NCI-H774 (cell line): ENCODE measurements around the gene NDOR1.

Source experiments
- DNase-seq: peaks from one replicate; lab custom pipeline; 2025; lab: John Stamatoyannopoulos, UW

The NDOR1 gene

DNA sequence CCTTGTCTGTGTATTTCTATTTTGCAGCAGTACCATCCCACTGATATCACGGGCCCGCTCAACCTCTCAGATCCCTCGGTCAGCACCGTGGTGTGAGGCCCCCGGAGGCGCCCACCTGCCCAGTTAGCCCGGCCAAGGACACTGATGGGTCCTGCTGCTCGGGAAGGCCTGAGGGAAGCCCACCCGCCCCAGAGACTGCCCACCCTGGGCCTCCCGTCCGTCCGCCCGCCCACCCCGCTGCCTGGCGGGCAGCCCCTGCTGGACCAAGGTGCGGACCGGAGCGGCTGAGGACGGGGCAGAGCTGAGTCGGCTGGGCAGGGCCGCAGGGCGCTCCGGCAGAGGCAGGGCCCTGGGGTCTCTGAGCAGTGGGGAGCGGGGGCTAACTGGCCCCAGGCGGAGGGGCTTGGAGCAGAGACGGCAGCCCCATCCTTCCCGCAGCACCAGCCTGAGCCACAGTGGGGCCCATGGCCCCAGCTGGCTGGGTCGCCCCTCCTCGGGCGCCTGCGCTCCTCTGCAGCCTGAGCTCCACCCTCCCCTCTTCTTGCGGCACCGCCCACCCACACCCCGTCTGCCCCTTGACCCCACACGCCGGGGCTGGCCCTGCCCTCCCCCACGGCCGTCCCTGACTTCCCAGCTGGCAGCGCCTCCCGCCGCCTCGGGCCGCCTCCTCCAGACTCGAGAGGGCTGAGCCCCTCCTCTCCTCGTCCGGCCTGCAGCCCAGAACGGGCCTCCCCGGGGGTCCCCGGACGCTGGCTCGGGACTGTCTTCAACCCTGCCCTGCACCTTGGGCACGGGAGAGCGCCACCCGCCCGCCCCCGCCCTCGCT is 37.5 kb upstream of the NDOR1 start:
- peak; percentile 58 for DNase-seq

DNA sequence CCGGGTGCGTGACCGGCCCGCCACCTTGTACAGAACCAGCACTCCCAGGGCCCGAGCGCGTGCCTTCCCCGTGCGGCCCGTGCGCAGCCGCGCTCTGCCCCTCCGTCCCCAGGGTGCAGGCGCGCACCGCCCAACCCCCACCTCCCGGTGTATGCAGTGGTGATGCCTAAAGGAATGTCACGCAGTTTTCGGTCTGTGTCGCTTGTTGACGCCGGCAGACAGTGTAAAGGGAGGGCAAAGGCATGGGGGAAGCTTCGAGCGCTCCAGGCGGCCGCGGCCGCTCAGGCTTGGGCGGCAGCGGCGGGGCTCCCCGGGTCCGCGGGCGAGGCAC is 37.0 kb upstream of the NDOR1 start:
- DNase-seq: no peak

DNA sequence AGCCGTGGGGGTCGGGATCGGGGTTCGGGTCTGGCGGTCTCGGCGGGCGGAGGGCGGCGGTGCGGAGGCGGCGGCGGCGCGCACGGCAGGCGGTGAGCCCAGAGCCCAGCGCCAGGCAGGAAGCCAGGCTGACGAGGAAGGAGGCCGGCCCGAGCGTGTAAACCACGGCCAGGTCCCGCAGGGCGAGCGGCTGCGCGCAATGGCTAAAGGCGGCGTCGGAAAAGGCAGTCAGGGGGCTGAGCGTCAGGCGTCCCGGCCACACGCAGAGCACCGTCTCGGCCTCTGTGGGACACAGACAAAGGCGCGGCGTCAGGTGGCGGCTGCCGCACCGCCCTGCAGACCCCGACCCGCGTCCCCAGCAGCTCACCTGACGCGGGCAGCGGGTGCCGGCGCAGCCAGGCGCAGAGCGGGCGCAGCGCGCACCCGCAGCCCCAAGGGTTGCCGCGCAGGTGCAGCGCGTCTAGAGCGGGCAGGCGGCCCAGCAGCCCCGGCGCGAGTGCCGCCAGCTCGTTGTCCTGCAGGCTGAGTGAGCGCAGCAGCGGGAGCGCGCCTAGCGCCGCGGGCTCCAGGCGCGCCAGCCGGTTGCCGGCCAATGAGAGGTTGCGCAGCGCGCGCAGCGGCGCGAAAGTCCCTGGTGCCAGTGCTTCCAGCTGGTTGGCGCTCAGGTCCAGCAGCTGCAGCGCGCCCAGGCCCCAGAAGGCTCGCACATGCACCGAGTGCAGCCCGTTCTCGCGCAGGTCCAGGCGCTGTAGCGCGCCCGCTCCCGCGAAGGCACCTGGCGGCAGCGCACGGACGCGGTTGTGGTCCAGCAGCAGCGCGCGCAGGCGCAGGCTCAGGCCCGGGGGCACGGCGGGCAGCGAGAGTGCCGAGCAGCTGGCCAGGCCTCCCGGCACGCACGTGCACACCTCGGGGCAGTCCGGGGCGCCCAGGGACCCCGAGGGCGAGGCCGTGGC is 36.3 kb upstream of the NDOR1 start:
- peak; percentile 91 for DNase-seq

DNA sequence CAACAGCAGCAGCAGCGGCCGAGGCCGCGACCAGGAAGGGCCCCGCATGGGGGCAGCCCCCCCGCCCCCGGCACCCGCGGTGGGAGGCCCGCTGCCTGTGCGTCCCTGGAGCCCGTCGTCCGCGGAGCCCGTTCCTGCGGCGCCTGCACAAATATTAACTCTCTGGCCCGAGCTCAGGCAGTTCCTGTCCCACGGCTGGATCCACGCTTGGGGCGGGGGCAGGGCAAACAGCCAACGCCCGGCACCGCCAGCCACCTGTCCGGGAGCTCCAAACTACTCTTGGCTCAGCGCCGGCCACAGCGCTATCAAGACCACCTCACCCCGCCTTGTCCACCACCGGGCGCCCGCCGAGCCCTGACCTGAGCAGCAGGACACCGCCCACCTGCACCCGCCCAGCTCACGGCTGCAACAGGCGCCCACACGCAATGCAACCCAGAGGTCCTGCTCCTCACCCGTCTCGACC is 35.6 kb upstream of the NDOR1 start, which contains the start of gene LRRC26:
TSS of gene LRRC26 (minus strand) at position 156 of the 463 bp plus-strand sequence. CDS start at position 48, 108 bp downstream.
- no peak for DNase-seq

DNA sequence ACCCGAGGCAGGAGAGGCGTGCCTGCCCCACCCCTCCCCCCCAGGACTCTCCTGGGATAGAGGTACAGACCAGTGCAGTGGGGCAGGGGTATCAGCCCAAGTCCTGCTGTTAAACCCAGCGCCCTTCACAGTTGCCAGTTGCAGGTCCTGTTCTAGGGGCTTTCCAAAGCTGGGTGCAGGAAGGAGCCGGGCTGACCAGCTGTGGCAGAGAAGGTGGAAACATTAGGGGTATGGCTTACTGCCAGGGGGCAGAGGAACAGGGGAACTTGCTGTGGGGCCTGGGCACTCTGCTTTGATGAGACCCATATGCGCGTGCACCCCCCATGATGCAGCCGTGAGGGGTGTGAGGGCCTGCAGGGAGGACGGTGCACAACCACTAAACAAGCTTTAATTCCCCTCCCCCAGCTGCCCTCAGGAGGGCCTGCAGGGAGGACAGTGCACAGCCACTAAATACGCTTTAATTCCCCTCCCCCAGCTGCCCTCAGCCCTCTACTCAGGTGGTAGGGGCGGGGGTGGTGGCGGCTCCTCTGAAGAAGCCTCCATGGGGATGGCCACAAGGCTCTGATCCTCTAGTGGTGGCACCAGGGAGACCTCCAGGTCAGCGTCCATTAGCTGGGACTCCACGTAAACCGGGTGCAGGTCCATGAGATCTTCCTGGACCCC is 34.9 kb upstream of the NDOR1 start:
- no peak for DNase-seq

DNA sequence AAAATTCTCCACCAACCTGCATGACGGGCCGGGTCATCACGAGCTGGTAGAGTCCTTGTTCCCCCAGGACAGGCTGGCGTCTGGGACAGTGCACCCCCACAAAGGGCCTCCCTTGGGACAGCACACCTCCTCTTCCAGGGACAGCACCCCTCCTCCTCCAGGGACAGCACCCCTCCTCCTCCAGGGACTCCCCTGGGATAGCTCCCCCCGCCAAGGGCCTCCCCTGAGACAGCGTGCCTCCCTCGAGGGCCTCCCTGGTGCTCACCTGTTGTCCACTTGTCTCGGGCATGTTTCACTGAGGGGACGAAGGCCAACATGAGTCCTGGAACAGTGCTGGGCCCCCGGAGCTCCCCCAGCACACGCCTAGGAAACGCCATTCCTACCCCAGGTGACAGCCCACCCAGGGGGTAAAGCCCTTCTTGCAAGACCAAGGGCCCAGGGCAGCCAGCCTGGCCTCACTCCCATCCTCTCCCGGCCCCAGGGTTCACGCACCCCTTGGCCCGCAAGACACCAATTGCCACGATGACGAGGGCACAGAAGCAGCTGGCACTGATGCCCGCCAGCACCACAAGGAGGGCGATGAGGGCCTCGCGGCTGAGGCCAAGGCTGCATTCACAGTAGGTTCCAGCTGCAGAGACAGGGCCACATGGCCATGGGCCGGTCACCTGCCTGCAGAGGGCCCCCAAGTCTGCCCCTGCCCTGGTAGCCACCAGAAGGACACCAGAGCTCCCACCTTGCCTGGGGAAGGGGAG is 34.2 kb upstream of the NDOR1 start:
- DNase-seq: no peak

DNA sequence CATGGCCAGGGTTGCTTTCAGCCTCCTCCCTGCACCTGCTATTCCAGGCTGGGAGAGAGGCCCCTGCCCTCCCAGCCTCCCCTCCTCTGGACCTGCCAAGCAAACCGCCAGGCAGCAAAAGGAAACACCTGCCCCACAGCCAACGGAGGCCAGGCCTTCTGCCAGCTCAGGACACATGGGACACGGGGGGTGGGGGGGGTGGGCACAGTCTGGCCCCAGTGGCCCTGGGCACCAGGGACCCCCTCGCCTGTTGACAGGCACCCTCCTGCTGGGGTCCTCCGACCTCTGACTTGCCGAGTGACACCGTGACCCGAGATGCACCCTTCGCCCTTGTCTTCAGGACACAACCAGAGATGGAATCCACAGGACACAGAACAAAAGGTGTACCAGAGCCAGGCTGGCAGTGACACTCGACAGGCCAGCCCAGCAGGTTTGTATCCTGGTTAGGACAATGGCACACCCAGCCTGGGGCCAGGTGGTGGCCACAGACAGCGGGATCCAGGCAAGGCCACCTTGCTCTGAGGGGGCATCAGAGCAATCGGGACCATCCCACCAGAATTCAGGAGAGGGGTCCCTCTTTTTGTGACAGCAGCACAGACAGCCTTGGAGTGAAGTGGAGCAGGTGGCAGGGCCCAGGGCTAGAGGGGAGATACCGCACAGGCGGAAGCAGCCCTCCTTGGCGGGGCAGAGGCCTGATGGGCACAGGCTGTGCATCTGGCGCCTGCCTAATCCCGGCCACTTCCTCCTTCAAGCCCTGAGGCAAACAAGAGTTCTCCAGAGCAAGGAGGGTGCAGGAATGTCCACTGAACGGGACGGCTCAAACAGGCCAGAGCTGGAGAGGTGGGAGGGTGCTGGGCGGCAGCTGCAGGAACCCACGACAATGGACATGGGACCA is 32.4 kb upstream of the NDOR1 start:
- peak; percentile 35 for DNase-seq

DNA sequence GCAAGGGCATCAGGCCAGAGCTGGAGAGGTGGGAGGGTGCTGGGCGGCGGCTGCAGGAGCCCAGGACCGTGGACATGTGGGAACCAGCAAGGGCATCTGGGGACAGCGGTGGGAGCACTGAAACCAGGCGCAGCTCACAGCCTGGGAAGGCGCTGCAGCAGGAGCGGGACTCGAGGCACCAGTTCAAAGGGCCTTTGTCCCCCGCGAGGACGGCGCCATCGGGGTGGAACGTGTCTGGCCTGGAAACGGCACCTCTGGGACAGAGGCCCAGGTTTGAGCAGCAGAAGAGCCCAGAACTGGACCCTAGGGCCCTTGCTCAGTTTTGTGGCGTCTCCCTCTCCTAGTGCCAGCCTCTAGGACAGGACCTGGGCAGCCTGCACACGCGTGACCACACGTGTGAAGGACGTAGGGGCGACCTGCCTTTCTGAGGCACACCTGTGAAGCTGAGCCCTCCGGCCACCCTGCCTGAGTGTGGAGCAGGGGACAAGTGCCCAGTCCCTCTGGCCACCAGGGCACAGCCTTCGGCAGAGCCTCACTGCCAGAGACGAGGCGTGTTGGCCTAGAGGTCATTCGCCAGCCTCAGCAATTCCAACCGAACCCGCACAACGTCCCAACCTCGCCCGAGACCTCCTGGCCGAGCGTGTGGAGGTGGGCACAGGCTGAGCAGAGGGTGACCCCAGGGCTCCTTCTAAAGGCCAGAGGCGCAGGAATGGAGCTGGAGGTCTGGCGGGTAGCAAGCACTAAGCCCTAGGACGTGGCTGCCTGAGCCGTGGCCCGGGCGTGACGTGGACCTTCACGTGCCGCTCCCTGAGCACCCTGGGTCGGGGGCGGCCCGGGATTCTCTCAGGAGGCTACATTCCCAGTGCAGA is 31.5 kb upstream of the NDOR1 start:
- no peak for DNase-seq

DNA sequence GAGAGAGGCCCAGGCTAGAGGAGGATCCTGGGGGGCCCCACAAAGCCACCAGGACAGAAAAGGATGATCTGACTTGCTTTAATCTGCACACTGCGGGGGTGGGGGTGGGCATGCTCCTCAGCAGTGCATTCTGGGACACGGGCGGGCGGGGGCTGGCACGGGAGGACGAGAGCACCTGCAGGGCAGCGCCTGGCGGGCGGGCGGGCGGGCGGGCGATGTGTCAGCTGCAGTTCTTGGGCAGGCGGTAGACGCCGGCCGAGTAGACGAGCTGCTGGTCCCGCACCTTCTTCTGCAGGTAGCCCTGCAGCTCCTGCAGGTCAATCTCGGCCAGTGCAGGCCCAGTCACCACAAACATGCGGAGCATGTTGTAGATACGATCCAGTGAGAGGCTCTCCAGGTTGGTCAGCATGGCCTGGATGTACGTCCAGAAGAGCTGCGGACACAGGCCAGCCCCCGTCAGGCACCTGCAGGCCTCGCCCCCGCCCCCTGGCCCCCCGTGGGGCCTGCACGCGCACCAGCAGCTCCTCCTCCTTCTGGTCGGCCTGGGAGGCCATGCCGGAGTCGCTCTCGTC is 30.7 kb upstream of the NDOR1 start:
- no peak for DNase-seq

DNA sequence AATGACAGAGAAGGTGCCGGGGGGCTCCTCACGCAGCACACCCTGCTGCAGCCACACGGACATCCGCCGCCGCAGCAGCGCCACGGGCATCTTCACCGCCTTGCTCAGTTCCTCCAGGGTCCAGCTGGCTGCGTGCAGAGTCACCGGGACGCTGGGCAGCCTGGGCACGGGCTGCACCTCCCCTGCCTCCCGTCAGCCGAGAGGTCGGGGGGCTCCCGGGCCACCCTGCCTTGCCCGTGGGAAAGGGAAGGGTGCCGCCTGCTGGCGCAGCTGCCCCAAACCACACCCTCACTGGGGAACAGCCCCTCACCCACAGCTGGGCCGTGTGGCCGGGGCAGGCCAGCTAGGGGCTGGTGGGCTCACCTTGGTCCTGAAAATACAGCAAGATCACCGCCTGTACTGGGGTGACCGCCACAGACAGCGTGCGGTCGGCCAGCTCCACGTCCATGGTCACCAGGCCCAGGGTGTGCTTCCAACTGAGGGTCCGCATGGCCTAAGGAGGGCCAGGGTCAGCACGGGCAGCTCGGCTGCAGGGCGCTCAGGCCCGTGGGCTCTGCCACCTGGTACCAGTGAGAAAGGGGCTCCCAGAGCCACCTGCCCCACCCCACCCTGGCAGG is 30.0 kb upstream of the NDOR1 start:
- no peak for DNase-seq

DNA sequence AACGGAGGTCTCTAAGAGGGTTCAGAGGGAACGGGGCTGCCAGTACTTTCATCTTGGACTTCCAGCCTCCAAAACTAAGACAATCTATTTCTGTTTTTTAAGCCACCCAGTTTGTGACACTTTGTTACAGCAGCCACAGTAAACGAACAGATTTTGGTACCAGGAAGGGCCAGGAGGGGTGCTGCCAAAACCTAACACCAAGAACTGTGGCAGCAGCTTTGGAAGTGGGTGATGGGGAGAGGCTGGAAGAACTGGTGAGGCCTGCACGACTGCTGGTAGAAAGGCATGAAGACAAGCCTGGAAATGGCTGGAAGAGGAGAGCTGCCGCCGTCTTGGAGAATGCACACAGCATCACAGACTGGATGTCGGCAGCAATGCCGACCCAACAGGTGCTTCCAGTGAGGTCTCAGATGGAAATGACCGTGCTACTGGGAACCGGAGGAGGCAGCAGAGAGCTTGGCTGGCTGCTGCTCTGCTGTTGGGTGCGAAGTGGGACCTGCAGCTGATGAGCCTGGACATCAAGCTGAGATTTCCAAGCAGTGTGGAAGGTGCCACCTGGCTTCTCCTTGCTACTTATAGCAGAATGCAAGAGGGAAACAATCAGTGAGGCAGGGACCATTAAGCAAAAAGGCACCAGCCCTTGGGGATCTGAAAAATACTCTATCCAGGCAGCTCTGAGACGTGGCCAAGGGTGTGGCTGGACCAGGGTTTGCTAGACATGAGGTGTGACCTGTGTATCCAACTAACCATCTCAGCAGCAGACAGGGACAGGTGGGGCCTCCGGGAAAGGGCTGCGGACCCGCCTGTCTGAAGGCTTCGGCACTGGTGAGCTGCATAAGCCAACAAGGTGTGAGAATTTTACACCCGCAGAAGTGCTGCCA is 29.0 kb upstream of the NDOR1 start:
- no peak for DNase-seq

DNA sequence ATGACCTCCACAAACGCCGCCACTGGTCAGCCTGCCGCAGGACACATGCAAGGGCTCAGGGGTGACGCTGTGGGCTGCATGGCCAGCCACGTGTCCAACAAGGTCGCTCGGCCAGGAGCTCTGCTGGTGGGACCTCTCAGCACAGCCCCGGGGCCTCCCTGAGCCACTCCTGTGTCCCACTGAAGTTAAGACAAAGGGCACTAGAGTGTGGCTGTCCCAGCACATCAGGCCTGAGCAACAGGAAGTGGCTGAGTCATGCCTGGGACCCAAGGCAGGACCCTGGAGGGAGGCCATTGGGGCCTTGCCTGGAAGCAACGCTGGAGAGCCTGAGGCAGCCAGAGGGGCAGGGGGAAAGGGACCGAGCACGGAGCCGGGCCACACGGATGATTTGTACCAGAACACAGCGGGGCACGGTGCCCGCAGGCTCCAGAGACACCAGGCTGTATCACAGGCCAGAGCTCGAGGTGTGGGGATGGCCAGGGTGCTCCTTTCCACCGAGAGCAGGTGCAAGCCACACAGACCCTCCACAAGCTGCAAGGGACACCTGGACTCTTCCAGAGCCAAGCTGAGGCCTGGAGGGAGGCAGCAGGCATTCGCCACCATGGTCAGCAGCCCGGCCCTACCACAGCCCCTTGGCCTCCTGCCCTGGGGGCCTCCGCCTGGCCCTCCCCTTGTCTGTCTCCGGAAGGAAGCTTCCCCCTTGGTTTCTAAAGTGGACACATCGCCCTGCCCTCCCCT is 27.1 kb upstream of the NDOR1 start:
- DNase-seq: no peak

DNA sequence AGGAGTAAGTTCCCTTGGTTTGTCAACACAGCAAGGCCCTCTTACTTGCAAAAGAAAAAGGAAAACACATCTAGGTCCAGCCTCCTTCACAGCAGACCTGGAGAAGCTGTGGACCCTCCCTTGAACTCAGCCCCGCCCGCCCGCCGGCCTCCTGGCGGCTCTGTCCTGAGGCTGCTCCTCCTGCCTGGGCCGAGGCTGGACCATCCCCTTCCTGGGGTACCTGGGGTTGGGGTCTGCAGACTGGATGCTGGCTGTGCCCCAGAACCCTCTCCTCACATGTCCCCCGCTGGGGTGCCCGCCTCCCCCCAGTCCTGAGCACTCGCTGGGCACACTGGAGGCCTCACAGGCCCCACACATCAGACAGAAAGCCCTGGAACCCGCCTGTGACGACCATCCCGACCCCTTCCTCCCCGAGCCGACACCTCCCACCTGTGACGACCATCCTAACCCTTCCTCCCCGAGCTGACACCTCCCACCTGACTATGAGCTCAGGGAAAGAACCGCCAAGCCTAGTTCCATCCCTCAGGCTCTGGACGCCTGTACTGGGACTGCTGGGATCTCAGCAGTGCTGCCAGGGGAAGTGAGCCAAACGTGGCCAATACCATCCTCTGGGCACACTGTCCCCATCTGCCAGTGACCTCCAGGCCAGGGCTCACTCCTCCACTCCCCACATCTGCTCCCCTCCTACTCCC is 26.4 kb upstream of the NDOR1 start:
- no peak for DNase-seq

DNA sequence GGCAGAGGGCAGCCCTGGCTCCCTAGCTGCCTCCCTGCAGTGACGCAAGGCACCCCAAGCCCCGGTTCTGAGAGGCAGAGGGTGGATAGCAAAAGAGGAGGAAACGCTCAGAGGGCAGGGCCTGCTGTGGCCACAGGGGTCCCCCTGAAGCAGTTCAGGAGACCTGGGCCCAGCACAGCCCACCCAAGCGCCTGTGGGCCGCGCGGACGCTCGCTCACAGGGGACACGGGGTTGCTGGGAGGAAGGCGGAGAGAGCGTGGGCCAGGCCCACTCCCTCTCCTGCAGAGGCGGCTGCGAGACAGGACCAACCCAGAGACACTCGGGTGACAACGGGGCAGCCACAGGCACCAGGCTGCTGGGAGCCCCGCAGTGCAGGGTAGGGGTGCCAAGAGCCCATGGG is 25.7 kb upstream of the NDOR1 start:
- no peak for DNase-seq

DNA sequence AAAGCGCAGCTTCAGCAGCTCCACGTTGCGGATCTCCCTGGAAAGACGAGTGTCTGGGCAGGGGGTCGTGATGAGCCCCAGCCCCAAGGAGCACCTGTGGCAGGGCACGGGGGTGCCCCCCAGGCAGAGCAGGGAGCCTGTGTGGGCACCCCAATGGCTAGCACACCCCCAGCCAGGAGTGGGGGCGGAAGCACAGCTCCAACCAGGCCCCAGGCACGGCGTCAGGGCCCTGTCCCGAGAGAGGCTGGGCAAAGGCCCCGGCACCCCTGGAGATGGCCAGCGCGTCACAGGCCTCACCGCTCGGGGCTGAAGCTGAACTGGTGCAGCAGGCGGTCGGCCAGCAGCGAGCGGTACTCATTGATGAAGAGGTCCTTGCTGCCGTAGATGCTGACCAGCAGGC is 25.0 kb upstream of the NDOR1 start:
- DNase-seq: no peak

DNA sequence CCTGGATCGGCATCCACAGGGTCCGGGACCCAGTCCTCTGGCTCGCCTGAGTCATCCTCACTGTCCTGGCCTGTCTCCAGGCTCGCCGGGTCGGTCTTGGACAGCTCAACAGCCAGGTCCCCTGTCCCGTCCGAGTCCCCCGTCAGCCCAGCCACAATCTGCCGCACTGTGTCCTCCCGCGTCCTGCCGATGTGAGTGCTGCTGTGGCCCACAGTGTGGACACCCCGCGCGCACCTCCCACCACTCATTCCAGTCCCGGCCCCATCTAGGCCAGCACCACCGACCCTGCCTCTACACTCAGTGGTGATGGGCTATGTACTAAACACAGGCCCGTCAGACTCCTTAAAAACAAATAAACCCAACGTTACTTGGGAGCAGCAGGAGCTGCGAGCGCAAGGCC is 23.8 kb upstream of the NDOR1 start:
- DNase-seq: no peak

DNA sequence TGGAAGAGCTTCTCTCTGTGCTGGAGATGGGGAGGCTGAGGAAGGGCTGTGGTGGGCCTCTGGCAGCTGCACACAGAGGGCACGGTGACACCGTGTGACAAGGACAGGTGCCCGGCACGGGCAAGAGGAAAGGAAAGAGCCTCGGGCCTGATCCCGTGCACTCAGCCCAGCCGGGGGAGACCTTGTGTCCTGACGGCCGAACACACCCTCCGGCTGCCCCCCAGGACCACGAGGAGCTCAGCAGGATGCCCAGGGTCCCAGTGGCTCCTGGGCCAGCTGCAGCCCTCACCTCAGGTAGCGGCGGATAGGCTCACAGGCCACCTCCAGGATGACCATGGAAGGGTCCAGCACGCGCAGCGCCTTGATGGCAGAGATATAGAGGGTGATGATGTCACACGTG is 22.7 kb upstream of the NDOR1 start:
- DNase-seq: no peak
